Hematopoietic multipotent progenitor cell treated with erythropoietin and hydrocortisone succinate and interleukin-3 and kit ligand, for 15 days (in vitro differentiated cells): ENCODE measurements around the gene UQCRHL.
"Not testable (repeated sequence)": the region's sequence is repeated elsewhere in the genome, so short reads cannot be mapped to it uniquely, and the experiment has no call there.

Experiments
- DNase-seq: peaks from one replicate; pipeline ENCODE4 v3.0.0-alpha.2; 2015; ENCODE audit warnings: low spot score

Gene UQCRHL

DNA sequence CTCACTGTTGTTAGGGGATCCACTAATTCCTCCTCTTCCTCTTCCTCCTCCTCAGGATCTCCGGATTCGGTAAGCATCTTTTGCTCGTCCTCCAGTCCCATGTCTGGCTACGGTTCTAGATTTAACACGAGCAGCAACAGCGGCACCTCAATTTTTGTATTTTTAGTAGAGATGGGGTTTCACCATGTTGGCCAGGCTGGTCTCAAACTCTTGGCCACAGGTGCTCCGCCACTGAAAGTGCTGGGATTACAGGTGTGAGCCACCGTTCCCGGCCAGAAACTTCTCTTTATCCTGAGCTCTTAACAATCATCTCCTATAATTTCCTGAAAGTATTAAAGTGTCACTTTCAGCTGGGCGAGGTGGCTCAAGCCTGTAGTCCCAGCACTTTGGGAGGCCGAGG is at the start of gene UQCRHL:
TSS of gene UQCRHL (minus strand) at position 101 of the 400 bp plus-strand sequence. CDS start at position 101, 0 bp downstream.
- DNase-seq, result not testable (repeated sequence)

GRCh38 chr1:15856888-15857287 is 49.4 kb upstream of the UQCRHL start:
- DNase-seq, result no peak

DNA sequence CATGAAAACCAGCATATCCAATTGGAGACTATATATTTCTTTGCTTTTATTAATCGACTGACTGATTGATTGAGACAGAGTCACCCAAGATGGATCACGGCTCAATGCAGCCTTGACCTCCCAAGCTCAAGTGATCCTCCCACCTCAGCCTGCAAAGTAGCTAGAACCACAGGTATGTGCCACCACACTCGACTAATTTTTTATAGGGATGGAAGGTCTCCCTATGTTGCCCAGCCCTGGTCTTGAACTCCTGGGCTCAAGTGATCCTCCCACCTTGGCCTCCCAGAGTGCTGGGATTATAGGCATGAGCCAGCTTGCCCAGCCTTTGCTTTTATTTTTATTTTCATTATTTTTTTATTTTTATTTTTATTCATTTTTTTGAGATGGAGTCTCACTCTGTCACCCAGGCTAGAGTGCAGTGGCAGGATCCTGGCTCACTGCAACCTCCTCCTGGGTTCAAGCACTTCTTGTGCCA is 45.4 kb upstream of the UQCRHL start:
- DNase-seq, result no peak

GRCh38 chr1:15852036-15852827 is 44.8 kb upstream of the UQCRHL start:
- no peak for DNase-seq

GRCh38 chr1:15851210-15852035 is 44.0 kb upstream of the UQCRHL start:
- DNase-seq, result no peak

DNA sequence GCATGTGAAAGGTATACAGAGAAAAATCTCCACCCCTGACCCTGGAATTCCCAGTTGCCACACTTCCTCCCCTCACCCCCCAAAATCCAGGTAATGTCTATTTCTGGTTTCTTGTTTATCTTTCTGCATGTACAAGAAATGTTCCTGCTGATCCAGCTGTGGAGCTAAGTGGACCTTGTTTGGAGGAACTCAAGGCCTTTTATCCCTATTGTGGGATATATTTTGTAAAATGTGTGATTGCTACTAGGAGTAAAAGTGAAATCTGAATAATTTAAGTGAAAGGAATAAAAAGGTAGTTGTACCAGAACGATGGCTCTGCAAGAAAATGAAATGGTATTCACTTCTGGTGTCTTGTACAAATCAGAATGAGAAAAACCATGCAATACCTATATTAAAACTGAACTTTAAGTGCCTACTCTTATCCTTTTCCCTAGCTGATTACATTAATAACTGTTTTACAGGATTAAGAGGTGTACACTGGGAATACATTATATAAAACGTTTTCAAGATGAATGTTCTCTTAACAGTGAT is 43.1 kb upstream of the UQCRHL start:
- DNase-seq, result no peak

DNA sequence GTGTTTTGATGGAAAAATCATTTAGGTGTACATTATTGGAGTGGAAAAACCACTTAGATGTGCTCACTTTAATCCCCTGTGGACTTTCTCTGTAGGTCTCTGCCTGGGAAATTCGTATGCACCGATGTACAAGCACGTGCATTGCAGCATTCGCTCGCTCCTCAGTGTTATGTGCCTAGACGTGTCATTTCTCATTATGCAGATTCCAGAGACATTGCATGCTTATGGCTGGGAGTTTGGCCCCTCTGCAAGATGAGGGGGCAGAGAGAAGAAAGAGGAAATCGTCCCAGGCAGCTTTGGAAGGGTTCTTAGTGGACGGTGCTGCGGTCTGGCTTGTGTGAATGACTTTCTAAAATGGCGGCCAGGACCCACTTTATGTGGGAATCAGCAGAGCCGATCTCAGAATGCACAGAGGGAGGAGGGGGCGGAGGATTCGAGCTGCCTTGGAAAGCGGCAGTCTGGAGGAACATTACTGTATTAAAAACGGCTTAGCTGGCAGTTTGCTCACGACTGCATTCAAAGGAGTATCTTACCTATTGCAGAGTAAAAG is 42.4 kb upstream of the UQCRHL start:
- DNase-seq, result peak; percentile 25

DNA sequence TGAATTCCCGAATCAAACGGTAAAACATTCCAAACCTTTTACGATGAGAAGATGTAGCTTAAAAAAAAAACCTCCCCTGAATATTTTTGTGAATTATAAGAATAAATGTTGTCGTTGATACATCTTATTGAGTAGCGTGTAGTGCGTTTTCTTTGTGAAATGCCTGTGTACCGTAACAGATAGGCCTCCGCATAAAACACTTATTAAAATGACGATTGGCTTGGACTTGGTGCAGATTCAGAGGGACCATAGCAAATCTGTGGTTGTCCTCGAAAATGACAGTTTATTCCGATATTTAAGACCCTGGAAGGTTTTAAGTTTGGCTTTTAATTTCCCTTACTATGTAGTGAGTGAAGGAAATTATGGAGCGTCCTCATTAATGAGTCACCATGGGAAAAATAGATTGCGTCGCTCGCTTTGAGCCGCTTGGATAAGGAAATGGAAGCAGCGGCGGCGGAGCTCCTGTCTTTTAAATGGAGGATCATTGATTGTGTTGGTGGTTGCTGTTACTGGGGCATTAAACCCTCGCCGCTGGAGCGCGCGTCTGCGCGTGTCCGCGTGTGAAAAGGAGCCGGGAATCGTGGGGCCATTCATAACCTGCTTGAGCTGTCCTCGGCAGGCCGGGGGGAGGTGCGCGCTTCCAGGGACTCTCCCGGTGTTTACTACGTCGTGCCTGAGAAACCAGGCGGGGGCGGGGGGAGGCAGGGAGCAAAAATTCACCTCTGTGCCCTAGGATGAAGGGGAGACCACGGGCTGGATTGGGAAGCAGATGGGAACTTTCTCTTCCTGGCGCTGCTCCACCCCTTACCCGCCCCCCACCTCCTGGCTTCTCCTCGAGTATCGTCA is 41.7 kb upstream of the UQCRHL start:
- peak; percentile 60 for DNase-seq

- DNase-seq, result peak; percentile 54
Measured at GRCh38 chr1:15848143-15848928, 40.9 kb upstream of the UQCRHL start.

DNA sequence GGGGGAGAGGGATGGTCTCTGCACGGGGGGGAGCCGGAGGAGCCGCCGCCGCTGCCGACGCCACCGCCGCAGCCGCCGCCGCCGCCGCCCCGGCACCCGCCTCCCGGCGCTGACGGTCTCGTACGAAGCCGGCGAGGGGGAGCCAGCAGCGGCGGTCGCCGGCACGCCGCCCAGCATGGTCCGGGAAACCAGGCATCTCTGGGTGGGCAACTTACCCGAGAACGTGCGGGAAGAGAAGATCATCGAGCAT is 40.4 kb upstream of the UQCRHL start:
- DNase-seq, result no peak

DNA sequence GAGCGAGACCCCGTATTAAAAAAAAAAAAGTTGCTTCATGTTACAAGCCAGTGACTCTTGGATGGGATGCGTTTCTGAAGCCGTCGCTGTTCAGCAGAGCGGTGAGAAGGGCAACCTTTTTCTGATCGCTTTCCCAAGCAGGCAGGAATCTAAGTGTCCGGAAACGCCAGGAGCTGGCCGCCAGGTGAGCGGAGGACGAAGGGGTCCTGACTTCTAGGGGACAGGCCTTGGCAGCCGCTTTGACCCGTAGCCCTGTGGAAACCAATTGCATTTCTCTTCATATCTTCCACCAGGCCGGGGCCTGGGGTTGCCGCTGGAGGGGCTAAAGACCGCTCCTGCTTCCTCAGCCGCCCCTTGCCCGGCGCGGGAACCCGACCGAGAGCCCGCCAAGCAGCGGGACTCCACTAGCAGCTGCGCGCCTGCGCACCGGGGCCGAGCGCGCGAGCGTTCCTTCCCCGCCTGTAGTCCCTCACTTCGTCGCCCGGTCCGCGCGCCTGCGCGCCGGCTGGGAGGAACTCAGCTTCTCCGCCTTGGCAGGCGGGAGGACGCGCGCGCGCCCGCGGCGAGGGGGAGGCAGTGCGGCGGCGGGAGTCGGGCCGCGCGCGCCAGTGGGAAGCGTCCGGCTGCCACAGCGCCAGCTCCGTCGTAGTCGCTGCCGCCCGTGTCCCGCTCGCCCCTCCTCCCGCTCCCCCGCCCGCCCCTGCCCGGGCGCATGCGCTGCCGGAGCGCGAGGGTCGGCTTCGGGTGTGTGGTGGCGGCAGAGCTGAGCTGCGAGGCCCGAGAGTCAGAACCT is 39.8 kb upstream of the UQCRHL start, which contains the start of gene SPEN:
TSS of gene SPEN (plus strand) at position 608 of the 793 bp plus-strand sequence. CDS start 361 bp downstream, outside the sequence.
- peak; percentile 93 for DNase-seq

DNA sequence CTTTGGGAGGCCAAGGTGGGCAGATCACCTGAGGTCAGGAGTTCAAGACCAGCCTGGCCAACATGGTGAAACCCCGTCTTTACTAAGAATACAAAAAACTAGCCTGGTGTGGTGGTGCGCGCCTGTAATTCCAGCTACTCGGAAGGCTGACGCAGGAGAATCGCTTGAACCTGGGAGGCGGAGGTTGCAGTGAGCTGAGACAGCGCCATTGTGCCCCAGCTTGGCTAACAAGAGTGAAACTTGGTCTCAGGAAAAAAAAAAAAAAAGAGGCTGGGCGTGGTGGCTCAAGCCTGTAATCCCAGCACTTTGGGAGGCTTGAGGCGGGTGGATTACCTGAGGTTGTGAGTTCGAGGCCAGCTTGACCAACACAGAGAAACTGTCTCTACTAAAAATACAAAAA is 38.6 kb upstream of the UQCRHL start:
- DNase-seq, result not testable (repeated sequence)

DNA sequence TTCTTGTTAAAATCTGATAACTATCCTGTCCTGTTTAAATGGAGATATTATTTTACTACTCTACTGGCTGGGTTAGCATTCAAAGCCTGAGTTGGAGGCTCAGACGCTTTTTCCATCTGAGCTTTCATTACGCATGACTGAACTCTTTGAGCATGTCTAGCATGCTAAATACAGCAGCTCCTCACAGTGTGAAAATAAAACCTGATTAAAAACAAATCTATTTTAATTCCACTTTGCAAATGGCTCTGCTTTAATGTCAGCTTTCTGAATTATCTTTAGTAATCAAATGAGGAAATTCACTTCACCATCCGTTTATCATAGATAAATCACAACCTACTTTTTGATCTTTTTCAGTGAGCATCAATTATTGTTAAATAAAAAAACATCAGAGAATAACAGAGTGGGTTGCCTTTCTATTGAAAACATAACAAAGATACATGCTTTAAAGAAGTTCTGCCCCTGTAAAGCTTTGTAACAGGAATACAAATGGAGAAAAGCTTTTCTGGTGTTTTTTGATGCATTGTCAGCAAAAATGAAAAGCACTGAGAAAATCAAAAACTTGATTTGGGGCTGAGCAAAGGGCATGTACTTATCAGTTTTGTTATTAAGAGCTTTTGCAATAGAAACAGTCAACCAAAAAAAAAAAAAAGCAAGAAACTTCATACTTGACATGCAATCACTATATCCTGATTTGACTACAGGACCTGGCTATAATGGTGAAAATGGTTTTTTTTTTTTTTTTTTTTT is 36.5 kb upstream of the UQCRHL start:
- no peak for DNase-seq

DNA sequence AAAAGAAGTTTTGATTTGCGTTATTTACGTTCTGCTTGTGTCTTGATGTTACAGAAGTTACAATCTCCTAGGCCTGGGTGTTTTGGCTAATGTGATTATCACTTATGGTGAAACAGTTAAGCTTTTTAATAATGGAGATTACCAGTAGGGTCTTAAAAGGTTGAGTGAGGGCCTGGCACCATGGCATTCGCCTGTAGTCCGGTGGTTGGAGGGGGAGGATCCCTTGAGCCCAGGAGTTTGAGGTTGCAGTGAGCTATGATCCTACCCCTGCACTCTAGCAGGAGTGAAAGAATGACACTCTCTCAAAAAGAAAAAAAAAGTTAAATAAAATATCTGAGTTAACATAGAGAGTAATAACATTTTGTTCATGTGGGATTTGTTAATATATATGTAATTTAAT is 31.3 kb upstream of the UQCRHL start:
- no peak for DNase-seq

GRCh38 chr1:15837931-15838330 is 30.5 kb upstream of the UQCRHL start:
- no peak for DNase-seq

GRCh38 chr1:15836772-15837669 is 29.6 kb upstream of the UQCRHL start:
- DNase-seq, result peak; percentile 37

DNA sequence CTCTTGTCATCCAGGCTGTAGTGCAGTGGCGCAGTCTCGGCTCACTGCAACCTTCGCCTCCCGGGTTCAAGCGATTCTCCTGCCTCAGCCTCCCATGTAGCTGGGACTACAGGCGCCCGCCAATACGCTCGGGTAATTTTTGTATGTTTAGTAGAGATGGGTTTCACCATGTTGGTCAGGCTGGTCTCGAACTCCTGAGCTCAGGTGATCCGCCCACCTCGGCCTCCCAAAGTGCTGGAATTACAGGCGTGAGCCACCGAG is 29.0 kb upstream of the UQCRHL start:
- not testable (repeated sequence) for DNase-seq

DNA sequence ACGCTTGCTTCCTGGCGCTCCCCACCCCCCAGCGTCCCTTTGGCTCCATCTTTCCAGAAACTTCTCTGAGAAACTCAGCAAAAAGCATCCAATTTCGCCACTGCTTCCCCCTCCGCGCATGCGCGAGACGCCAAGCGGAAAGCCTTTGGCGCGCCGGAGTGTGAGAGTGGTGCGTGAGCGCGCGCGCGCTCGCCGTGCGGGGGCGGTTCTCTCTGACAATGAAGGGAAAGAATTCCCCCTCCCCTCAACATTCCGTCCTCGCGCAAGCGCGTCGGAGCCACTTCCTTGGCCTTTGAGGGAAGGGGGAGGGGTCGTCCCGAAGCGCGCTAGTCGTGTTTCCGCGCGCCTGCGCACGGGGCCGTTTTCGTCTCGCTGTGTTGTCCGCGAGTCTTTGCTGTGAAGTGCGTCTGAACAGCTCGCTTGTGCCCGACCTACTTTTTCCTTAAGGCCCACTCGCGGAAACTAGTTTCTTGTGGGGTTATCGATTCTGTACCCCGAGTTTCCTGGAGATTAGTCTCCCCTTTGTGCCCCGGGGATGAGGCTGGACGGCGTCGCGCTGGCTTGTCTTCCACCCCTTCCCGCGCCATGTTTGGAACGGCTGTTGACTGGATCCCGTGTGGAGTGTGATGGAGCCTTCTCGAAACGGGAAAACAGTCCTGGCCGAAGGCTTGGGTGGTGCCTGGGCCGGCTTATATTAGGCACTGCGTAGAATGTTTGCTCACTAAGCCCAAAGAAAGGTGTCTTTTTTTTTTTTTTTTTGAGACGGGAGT is 28.5 kb upstream of the UQCRHL start:
- DNase-seq, result peak; percentile 94
